GM18511 (cell line): ENCODE data around the gene PRELID1.
A peak's percentile ranks its signal among the peaks of the same experiment; 100 is the strongest.

Source experiments
- ATAC-seq: cut with Tn5 transposase; IDR thresholded peaks from one replicate; pipeline ENCODE4 v1.9.1; 2021; ENCODE audit warnings: mild to moderate bottlenecking, moderate library complexity; ENCODE audit not compliant: unreplicated experiment

PRELID1 gene

DNA sequence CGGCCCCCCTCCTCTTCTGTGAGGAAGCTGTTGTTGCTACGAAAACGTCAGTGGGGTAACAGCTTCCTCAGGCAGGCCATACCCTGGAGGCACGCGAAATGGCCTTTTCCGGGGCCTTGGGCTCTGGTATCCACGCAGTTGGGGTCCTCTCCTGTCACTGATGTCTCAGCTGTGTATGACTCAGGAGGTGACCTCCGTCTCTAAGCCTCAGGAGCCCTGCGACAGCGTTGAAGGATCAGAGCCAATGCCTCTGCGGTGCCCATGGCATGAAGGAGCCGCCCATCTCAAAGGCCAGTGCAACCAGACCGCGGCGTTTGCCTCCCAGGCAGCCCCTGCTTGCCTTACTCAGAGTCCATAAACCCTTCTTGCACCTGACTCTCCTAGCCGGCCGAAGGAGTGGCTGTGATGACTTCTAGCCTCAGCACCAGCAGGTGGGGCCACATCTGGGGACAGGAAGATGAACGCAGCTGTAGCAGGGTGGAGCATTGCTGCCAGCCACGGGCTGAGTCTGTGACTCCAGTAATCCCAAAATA, 9.1 kb downstream of the PRELID1 start:
- peak; percentile 35 for ATAC-seq

DNA sequence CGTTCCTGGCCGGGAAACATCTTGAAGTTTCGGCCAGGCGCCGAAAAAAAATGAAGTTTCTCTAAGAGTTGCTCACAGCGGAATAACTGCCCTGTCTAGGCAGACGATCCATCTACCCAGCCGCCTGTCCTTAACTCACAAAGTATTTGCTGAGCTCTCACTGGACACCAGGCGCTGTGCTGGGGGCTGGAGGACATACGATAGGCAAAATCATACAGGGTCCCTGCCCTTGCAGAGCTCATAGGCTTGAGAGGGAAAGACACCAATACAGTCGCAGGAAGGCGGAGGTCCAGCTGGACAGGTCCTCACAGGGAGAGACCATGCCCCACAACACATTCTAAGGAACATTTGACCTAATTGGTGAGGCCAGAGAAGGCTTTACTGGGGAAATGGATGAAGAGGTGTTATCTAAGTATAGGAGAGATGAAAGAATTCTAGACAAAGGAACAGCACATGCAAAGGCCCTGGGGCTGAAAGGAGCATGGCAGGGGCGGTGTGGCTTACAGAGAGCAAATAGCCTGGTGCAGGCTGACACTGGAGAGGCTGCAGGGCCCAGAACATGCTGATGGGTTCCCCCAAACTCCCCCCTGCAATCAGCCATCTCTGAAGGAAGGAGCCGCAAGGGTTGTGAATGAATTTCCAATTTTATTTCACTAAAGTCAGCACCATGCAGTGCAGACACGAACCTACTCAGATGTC, 10.1 kb downstream of the PRELID1 start:
- no peak for ATAC-seq

DNA sequence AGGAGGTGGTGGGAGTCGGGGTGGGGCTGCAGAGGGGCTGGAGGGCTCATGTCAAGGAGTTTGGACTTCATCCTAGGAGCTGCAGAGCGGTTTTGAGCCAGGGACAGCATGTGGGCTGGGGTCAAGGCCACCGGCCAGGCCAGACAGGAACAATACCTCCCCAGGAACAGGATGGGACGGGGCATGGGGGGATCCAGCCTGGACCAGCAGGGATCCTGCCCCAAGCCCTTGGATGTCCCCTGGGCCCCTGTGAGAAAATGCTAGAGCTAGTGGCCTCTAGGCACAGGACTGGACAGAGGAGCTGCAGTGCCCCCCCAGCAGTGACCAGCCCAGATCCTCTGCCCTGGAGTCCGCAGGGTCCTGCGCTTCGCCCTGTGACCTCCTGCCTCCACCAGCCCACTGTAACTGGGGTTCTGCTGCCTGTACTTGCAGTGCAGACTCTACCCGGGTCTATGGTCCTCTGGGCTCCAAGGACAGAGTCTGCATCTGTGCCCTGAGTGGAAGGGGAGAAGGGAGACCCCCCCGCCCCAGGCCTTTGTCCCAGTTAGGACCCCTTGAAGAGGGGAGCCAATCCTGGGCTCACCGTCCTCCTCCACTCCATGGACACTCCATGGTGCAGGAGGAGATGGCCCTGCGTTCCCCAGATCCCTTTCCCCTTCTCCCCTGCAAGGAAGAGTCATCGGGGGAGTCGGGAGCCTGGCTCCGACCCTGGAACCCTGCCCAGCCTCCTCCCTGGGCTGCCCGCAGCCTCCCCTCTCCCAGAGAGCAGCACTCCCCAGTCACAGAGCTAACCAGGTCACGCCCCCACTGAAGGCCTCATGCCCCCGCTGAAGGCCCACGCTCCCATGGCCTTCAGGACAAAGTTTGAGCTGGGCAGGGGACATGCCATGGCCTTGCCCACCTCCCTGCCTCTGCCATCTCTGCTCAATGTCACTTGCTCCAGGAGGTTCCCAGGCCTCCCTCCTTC, 11.1 kb downstream of the PRELID1 start:
- ATAC-seq, result no peak

DNA sequence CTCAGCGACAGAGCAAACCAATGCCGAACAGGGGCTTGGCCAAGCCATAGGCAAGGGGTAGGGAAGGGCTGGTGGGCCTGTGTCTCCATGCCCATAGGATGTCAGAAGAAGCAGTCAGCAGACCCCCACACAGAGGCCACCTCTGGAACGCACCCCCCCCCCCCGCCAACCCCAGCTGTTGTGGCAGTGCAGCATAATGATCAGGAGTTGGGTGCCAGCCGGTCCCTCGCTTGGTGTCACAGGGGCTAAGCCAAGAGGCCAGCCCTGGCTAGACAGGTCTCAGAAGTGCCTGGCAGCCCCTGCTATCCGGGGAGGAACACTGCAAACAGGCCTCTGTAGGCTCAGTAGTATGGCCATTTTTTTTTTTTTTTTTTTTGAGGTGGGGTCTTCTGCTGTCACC, 11.8 kb downstream of the PRELID1 start:
- ATAC-seq, result no peak

DNA sequence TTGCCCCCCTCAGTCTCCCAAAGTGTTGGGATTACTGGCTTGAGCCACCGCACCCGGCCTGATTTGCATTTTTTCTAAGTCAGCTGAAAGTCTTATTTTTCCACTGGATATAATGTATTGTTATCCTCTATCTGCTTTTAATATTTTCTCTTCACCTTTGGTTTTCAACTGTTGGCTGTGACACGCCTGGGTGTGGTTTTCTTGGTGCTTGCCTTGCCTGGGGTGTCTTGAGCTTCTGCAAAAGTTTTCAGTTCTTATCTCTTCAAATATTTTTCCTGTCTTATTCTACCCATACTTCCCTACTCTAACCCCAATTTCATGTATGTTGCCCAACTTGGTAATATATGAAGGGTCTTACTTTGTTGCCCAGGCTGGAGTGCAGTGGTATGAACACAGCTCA, 12.4 kb downstream of the PRELID1 start:
- no peak for ATAC-seq

DNA sequence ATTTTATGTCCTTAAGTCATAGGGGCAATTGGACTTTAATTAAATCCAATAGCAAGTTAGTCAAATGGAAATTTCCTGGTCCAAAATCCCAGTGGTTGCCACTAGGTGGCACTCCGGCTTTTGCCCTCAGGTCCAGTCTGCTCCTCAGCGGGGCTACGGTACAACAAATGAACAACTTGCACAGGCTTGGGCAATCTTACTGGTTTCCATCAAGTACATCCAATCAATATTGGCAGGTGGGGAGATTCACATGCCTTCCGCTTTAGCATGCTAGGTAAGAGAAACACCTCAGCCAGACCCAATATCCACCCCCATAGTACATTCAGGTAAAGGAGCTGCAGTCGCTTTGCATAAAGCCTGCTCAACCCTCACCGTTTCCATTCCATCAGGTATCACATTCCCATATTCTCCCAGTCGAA, 14.4 kb downstream of the PRELID1 start:
- ATAC-seq, result no peak

DNA sequence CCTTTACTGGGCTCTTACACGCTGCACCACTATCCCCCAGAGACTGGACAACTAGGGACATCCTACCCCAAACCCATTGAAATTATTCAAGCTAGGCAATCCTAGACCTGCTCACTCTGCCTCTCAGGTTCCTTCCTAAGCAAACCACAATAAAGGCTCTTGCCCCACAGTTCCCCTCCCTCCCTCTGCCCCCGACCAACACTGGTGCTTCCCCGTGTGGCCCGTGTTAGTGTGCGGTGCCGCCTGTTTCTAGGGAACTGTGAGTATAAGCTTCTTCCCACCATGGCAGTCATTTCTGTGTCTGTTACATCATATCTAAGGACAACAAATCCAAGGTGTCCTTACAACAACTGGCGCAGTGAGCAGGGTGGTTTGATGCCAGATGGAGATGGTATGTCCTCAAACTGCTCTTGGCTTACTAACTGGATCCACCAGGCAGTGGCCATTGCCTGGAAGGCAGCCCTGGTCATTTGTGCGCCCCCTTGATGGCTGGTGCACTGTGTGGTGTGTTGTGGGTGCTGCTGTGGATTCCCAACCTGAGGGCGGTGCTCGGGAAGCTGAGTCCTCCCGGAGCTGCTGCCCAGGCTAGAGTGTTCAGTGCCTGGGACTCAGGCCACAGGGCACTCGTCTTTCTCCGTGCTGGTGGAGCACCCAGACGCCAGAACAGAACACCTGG, 16.5 kb downstream of the PRELID1 start:
- ATAC-seq, result no peak

DNA sequence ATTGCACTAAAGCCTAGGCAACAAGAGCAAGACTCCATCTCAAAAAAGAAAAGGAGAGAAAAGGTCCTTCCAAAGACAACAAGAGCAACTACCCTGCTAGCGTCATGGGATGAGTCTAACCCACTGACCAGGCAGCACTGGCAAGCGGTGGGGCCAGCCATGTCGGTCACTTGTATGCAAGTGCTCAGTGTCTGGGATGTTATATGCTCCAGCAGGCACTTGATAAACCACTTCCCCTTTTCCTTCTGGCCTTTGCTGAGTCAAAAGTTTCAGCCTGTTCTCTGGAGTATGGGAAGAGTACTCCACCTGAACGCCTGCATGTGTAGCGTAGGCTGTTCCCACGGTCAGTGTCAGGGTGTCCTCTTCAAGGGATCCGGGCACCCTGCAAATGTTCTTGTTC, 17.3 kb downstream of the PRELID1 start:
- no peak for ATAC-seq

DNA sequence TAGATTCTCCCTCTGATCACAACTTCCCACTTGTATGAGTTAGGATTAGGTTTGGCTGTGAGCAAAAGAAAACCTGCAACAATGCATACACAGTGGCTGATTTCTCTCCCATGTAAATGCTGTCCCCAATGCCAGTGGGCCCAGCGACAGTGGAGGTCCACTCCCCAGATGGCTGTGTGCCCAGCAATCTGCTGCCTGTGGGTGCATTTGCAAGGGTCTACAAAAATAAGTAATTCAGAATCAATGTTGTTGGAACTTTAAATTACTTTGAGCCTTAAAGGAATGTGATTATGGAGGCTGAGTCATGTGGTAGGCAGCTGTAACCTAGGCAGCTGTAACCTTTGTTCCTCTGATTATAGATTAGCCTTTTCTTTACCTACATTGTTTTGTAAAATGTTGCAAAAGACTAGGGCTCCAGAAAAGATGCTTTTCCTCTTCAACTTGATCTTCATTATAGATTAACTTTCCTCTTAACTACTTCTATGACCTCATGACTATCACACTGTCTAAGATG, 22.3 kb downstream of the PRELID1 start:
- no peak for ATAC-seq

DNA sequence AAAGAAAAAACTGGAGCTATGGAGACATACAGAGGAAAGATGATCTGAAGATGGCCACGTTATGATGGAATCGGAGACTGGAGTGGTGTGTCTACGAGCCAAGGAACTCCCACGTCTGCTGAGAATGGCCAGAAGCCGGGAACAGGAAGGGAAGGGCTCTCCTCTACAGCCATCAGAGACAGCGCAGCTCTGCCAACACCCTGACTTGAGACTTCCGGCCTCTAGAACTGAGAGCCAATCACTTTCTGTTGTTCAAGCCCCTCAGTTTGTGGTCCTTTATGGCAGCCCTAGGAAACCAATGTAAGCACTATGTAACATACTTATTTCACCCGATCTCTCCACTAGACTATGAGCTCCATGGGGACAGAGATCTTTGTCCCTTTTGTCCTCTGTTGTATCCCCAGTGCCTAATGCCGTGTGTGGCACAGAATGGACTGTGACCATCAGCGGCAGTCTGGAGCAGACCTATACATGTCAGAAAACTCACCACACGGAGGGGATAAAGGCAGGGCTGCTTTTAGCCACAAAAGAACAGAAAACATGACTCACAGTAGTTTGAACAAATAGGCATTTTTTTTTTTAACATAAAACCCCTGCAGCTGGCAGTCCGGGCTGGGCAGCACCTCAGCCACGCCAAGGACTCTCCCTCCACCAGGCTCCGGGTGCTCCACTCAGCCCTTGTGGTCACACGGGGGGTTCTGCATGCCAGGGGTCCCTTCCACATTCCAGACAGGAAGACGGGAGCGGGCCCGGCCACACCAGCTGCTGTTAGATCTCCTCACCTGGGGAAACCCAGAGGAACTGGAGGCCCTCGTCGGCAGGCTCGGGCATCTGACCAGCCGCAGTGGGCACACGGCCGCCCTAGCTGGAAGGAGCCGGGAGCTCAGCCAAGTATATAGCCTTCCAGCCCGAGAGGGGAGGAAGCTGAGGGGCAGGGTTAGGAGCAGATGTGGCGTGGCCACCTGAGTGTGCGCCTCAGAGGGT, 24.2 kb downstream of the PRELID1 start:
- no peak for ATAC-seq

DNA sequence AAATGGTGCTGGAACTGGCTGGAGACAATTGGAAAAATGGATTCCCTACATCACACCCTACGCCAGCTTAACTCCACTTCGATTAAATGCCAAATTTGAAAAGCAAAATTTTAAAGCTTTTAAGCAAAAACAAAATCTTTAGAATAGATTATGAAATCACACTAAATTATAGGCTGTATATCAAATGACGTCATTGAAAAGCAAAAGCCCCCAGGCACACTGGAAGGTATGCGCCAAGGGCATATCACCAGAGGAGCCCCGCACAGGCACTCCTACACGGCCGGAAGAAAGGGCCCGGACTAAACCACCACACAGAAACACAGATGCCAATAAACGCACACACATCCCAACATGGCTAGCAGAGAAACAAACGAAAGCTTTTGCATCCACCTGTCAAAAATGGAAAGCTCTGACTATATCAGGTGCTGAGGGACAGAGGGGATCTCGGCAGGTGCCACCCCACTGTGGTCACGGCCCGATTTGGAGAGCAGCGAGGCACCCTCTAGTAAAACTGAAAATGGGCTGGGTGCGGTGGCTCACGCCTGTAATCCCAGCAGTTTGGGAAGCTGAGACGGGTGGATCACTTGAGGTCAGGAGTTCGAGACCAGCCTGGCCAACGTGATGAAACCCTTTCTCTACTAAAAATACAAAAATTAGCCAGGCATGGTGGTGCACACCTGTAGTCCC, 25.1 kb downstream of the PRELID1 start:
- ATAC-seq, result no peak

DNA sequence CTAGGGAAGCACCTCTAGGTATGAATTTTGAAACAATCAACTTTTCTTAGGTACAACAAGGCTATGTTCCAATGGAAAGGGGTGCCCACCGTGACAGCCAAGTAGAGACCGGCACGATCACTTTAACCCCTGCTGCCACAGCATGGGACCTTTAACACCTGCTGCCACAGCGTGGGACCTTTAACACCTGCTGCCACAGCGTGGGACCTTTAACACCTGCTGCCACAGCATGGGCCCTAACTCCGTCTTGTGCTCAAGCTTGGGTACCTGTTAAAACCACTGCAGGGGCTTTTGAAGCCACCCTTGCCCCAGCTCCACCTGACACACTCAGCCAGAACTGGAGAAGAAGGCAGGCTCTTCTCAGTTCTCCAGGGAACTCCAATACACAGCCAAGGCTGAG, 26.3 kb downstream of the PRELID1 start:
- no peak for ATAC-seq

DNA sequence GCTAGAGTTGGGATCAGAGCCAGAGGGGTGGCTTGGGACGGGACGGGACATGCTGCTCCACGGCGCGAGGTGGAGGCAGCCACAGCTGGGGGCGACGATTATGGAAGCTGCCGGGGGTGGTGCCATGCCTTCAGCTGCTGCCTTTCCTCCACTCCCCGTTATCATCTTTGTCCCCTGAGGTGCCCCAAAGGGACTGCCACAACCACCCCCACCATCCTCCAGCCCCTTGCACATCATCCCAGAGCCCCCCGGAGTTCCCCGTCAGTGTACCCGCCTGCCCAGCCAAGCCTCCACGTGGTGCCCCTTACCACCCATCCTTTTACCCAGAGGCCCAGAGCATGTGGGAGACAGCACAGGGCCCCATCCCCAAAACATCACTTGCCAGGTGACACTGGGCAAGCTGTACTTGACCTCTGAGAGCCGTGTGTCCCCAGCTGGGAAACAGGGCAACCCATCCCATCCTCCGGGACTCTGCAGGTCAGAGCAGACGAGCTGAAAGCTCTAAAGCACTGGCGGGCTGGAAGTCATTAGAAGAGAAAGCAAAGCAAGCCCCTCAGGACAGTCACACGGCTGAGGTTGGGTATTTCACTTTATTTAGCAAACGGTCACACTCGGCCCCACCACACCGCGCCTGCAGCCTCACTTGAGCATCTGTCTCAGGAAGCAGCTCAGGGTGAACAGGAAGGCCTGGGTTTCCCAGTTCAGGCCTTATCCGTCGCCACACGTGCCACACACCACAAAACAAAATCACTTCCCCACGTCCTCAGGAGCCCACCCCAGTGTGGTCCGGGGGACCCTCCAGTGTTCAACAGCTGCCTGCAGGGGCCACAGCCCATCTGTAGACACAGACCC, 27.6 kb downstream of the PRELID1 start:
- ATAC-seq, result no peak

DNA sequence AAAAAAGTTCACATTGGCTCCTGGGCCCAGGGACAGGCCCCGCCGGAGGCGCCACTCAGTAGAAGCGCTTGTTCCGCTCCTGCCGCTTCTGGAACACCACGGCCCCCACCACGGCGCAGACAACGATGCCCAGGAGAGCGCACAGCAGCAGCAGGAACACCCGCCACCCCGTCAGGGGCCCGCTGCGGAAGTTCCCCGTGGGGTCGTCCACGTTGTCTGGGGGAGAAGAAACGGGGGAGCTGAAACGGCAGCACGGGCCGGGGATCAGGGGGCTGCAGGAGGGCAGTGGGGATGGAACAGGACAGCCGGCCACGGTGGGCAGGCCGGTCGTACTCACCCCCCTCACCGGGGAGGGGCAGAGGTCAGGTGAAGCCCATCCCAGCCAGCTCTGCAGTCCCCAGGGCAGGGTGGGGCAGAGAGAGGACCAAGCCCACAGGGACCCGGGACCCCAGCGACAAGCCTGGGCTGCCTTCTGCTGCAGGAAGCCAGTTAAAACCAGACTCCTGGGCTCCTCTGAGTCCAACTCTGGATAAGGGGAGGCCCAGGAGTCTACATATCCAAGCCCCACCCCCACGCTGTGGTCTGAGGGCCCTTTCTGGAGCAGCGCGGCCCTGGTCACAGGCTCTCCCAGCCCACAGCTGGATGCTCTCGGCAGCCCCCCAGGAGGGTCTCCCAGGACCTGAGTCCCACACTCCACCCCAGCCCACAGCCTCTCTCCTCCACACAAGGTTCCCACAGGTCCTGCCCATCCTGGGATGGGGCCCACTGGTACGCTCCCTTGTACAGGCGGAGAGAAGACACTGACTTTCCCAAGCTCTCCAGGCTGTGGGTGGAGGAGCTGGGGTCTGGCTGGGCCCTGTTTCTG, 28.7 kb downstream of the PRELID1 start:
- no peak for ATAC-seq

DNA sequence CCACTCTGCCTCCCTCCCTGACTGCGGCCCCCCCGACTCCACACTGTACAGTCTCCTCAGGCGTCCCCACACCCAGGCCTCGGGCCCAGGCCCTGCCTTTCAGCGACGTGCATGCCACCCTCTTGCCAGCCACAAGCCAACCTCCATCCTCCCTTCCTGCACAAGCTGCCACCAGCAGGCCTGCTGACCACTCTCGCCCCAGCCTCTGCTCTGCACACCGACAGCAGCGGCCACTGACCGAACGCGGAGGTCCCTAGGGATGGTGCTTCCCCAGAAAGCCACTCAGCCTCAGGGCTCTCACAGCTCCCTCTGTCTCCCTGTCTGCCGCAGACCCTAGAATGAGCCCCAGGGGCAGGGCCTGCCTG, 29.3 kb downstream of the PRELID1 start:
- no peak for ATAC-seq

DNA sequence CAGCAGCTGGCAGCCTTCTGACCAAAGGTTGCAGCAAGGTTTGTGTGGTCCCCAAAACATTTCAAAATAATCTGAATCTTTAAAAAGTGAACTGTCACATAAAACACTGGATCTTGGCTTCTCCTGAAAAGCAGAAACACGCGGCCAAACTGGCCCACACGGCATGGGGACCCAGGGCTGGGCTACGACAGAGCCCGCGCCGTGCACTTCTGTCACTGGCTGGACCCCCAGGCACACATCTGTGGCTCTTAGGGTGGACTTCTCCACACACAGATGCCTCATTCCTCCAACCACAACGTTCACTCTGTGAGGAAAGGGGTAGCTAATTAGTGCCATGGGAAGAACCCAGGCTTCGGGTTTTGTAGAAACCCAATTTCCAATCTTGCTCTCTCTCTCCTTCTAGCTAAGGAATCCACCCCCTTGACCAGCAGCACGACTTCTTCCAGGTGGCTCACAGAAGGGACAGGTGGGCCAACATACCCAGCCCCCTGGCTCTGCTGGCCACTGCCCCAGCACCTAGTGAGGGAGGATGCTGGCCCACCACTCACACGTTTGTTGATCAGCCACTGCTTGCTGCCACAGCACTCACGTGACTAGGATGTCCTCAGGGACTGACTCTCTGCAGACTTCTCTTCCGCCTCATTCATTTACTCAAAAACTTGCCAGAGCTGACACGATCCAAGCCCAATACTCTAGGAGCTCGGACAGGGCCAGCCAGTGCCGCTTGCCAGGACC, 30.0 kb downstream of the PRELID1 start:
- ATAC-seq, result no peak

DNA sequence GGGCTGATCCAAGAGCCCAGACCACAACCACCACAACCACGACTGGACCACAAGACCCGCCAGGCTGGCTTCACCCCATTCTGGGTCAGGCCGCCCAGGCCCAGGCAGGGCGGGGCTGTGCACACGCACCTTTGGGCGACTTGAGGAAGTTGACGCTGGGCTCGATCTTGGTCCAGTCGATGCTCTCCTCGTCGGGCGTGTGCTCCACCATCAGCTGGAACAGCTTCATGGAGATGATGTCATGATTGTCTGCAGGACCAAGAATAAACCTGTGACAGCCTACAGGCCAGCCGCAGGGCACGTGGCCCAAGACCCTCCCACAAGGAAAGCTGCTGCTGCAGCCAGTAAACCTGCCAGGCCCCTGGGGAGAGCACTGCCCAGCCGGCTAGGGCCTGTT, 30.6 kb downstream of the PRELID1 start:
- no peak for ATAC-seq
